G401.6 (cell line): ENCODE data around the gene SLFN14.
"Not testable (repeated sequence)": the region's sequence is repeated elsewhere in the genome, so short reads cannot be mapped to it uniquely, and the experiment has no call there.

Source experiments
- FAIRE-seq: peaks from 2 replicates; lab custom pipeline; 2012; peaks lifted over from hg19 to GRCh38; lab: Jason Lieb, UNC

The SLFN14 gene

DNA sequence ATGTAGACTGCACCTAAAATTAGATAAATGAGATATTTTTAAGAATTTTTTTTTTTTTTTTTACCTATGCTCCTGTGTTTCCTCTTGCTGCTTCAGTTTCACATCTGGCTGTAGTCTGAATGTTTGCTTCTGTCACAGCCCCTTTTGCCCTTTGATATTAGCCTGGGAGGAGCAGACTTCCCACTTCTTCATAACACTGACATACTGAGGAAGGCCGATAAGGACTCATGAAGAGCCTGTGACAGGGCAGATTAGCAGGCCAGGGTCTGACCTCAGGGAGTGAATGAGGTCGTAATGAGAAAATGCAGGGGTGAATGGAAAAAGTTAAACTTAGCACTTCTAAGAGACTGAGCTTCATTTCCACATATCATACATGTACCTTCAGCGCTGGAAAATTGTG, at the start of gene SLFN14:
Gene SLFN14, minus strand, starts transcription at position 117 of the 400 bp plus-strand sequence. CDS start 2,757 bp downstream, outside the sequence.
- FAIRE-seq: no peak

DNA sequence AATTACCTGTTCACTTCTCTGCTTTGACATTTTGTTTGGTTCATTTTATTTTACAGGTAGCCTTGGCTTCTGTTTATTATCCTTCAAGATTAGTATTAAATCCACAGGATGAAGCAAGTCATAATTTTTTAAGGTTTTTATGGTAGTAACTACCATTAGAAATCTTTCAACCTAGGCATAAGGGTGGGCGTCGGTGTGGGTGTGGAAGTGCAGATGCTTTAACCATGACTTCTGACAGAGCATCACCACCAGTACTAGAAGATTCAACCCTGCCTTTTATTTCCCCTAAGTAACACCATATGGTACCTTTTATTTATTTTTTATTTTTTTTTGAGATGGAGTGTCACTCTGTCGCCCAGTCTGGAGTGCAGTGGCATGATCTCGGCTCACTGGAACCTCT, 49.2 kb upstream of the SLFN14 start:
- FAIRE-seq: no peak

DNA sequence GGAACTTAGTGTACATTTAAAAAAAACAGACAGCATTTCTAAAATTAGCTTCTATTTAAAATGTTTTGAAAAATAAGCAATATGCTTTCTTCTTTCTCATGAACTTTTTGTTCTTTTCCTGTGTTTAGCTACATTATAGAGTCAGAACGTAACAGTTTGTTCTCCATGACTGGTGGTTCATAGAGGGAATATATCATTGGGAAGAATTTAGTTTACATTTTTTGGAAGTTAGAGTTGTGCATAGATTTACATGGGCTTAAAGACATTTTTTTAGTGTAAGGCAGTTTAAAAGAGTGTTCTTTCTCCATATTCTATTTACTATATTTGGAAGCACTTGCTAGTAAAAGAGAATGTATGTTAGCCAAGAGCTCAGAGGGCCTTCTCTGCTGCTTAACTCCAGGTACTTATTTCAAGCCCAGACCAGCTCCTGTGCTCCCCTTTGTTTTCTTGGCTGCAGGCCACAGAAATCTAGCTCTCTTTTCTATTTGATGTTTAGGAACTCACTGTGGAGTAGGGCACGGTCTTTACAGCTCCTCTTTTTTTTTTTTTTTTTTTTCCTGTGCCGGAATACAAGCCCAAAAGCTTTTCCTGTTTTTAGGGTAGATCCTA, 46.7 kb upstream of the SLFN14 start:
- no peak for FAIRE-seq

DNA sequence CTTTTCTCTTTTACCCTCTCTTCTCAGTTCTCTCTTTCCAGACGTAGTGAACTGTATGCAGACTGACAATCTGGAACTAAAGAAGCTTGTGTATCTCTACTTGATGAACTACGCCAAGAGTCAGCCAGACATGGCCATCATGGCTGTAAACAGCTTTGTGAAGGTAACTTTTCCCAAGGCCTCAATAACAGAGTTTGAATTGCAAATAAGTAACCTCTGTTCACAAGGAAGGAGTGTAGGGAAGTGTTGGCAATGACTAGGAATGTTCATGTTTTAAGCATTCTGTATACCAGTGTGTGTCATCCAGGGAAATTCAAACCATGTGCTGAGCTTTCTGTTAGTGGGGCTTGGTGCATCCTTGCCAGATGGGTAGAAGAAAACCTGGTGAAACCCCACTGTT, 45.1 kb upstream of the SLFN14 start:
- no peak for FAIRE-seq

DNA sequence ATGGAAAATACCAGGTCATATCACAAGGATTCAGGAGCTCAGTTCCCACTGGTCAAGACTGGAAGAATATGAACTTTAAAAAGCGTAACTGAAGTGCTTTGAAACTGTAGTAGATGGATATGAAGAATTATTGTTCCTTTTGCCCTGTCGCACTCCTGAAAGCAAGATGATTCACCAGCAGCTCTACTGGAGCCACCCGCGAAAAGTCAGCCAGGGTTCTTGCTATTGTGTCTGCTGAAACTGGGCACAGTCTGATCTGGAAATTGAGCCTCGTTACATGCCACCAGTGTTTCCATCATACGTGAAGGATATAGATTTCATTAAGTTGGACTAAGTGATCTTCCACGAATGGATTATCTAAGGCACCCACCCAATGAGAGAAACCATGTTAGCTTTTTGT, 43.1 kb upstream of the SLFN14 start:
- FAIRE-seq: no peak

DNA sequence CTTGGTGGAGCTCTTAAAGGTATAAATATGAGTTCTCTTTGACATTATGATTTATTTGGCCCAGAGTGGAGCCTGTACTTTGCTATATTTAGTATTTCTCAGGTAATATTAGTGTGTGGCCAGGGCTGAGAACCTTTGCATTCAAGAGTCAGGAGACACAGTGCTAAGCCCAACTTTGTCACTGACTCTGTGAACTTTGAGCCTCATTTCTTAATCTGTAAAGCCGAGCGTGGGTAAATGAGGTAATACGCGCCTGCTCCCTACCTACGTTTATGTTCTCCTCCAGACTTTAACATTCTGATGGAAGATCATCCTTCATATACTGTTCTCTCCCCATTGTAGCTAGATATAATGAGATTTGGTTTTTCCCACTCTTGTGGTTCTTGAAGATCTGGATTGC, 37.0 kb upstream of the SLFN14 start:
- FAIRE-seq: no peak

DNA sequence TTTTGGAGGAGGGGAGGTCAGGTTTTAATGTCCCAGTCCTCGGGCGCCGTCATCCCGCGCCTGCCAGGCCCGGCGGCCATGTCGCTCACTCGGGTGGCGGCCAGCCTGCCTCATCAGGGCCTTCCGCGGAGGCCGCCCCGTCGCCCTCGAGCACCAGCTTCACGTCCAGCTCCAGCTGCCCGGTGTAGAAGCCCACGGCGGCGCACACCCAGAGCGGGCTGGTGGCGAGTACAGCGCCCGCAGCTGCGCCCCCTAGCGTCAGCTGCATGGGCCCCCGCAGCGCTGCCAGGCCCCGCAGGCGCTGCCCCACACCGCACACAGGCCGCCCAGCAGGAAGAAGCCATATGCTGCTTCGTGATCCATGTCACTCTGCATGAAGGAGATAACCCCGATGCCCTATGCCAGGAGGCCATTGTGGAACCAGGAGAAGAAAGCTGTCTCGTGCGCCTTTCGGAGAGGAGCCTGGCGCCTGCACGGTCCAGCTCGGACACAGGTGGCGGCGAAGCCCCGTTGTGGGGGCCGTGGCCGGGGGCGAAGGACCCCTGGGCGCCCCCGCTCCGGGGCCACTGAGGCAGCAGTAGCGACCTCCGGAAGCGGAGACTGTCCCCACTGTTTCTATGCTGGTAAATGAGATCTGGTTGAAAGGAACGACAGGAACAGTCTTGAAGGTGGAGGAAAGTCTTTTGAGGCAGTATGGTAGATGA, 36.1 kb upstream of the SLFN14 start:
- FAIRE-seq: no peak

DNA sequence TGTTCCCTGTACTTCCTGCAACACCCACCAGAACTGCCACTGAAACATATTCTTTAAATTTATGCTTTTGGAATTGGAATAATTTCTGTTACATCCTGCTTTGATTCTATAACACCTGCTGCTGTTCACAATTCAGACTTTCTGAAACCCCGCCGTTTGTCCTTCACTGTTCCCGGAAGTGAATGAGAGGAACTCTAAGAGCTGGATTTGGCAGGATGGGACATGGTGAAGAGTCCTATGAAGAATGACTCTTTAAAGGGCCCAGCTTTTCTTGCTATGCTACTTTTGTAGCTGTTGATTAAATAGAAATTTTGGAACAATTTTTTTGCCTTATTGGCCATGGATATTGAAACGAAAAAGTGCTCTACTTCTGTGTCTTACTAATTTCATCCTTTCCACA, 35.5 kb upstream of the SLFN14 start:
- no peak for FAIRE-seq

DNA sequence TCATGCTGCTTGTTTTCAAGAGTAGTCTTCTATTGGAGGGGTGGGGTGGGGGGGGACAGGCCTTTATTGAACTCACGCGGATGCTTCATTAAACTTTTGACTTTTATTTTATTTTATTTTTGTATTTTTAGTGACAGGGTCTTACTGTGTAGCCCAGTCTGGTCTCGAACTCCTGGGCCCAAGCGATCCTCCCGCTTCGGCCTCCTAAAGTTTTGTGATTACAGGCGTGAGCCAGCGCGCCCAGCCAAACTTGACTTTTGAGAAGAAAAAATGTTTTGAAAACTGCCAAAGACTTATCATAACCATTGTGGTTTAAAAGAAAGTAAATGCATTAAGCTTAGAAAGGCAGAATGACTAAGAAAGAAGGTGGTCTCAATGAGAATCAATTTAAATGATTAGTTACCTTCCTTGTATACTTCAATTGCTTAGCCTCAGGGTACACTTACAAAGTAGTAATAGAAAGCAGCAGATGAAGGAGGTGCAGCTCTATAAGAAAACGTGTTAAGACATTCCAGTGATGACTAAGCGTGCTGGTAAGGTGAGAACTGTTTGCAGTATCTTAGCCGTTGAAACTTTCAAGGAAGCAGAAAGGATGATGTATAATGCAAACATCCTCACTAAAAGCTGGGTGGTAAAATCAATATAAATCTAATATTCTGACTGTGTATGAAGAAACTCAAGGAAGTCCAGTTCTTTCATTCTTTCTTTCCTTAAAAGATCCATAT, 27.7 kb upstream of the SLFN14 start:
- peak; percentile 95 for FAIRE-seq

DNA sequence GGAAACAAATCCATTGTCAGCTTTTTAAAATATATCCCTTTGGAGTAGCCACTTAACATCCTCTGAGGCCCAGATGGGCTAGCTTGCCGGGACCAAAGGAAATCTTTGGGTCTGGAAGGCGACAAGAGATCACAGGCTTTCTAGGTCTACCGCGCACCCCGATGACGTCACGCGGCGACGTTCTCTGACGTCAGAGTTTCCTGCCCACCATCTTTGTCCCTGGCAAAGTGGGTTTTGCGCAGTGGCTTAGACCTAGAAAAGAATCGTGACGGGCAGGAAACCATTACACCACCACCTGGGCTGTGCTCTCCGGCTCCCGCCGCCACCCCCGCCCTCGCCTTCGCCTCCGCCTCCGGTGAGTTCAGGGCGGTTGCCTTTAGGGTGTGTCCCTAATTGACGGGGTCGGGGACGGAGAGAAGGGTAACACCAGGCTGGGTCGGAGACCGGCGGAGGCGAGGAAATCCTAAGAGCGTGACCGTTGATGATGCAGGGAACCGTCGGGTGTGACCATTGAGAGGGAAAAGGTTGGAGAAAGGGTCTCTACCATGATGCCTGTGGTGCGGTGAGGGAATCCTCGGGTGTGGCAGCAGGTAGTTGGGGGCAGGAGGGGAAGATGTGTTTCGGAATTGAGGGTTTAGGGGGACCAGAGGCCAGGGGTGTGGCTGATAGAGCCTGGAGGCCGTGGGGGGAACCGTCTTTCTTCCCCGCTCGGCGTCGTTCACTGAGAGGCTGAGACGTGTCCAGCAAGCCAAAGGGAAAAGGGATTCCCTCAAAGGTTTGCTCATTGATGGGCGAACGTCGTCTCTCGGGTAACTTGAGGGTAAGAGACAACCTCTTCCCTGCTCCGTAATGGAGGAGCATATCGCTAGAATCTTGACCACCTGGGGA, 26.7 kb upstream of the SLFN14 start, which contains the start of gene AP2B1:
Gene AP2B1, plus strand, starts transcription at position 249 of the 888 bp plus-strand sequence. CDS start 6,709 bp downstream, outside the sequence.
- FAIRE-seq: peak; percentile 96

DNA sequence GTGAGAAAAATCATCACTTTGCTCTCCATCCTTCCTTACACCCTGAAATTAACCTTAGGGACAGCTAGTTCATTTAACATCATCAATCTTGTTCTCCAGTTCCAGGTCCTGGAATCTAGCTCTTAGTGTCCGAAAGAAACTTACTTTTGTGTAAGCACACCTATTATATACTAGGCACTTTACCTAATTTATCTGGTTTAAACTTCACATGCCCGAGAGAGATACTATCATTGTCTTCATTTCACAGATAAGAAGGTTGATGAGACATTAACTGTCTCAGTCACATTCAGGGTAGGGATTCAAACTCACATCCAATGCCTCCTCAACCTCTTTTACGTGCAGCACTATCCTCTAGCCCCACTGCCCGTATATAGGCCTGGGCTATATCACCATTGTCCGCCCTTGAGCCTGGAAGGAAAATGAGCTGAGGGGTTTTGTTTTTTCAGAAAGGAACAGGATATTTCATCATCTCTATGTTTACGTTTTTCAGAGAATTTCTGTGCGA, 26.0 kb upstream of the SLFN14 start:
- FAIRE-seq: no peak

DNA sequence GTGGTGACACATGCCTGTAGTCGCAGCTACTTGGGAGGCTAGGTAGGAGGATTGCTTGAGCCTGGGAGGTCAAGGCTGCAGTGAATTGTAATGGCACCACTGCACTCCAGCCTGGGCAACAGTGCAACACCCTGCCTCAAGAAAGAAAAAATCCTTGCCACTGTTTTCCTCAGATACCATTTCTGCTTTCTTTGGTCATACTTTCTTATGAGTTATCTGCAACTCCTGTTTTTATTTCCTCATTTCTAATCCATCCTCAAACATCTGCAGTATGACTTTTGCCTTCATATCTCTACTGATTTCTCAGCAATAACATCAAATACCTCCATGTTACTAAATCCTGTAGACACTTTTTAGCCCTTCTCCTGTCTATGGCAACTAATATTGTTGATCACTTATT, 23.4 kb upstream of the SLFN14 start:
- no peak for FAIRE-seq

DNA sequence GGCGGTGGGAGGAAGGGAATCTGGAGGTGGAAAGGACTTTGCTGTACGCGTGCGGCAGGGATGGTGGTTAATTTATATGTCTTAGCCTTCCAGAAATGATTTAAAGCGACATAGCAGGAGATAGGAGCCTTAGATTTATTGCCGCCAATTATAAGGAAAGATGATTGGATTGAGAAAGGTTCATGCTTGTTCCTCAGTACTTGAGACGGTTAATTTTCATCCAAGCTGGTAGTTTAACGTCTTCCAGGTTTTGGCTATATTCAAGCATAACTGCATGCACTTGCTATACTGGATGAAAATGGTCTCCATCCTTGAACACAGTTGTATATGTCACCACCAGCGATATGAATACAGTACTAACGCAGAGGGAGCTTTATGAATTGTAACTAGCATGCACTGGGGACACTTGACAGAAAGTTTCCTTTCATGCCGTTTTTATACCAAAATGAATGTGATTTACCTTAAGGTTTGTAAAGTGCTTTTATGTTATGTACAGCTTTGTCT, 18.4 kb upstream of the SLFN14 start:
- FAIRE-seq: no peak

DNA sequence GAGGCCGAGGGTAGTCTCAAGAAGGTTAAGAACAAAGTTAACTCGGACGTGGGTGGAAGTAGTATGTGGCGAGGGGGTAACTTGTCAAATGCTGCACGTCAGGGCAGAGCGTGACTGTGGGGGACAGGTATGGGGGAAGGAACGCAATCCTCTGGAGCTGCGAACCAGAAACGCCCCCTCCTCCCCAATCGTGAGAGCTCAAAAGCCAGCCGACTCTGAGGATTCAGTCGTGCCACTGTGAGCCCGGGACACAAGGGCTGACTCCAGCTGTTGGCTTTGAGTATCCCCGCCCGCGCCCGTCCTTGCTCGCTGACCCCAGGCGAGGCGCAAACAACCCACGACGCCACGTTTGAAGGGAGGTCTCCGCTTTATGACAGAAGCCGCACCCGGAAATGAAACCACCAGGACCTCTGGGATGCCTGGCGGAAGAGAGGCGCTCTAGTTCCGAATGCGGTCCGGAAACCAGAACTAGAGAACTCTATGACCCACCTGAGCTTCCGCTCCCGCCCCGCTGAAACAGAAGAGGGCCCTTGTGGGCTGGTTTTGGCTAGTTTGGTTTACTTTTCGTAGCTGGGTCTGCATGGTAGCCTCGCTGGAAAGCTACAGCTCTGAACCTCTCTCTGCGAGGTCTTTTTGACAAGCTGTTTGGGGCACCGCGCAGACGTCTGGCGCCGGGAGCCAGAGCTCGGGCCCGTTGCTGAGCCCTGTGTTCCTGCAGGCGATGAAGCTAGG, 17.7 kb upstream of the SLFN14 start, which contains the start of gene PEX12:
Gene PEX12, minus strand, starts transcription at position 375 of the 732 bp plus-strand sequence. CDS start 550 bp downstream, outside the sequence.
- FAIRE-seq: peak; percentile 97

DNA sequence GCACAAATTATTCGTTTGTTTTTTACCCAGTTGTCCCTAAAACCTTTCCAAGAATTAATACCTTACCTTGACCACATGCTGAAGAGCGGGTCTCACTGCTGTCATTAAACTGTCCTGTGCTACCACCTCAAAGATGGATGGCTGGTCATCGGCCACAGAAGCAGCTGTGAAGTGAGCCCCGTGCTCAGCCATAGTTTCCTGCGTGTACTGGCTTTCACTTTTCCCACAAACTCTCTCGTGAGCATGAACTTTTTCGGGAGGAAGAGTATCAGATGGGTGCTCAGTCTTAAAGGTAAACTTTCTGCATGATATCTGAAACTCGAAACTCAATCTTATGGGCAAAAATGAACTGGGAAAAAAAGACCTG, 17.2 kb upstream of the SLFN14 start:
- FAIRE-seq: no peak

DNA sequence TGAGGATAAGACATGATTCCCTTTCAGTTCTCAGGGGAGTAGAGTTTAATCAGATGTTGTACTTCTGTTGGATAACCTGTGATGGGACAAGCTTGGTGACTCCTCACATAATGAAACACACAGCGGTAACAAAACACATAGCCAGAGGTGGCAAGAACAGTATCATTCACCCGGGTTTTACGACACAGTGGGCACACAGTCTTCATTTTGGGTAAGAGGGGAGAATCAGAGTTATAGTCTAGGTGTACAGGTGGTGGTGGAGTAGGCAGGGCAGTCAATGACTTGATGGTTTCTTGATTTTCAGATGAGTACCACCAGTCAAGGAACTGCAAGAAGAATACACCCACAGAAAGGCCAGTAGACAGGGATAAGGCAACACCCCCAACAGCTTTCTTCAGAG, 15.1 kb upstream of the SLFN14 start:
- FAIRE-seq: no peak

DNA sequence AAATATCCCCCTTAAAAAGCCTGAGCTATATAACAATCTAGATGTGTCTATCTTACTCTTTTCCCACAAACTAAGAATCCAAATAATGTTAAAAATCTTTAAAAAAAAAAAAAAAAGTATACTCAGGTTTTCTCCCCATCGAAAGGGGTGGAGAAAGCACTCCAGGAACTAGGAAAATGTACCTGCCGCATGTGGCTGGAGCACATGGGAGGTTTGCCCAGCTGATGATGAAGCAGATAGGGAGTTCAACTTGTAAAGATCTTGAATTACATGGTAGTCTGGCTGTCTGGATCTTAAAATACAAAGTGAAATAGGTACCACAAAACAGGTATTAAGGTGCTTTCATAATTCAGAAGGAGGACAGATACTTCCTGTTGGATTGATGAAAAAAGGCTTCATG, 8.8 kb upstream of the SLFN14 start:
- FAIRE-seq: no peak

DNA sequence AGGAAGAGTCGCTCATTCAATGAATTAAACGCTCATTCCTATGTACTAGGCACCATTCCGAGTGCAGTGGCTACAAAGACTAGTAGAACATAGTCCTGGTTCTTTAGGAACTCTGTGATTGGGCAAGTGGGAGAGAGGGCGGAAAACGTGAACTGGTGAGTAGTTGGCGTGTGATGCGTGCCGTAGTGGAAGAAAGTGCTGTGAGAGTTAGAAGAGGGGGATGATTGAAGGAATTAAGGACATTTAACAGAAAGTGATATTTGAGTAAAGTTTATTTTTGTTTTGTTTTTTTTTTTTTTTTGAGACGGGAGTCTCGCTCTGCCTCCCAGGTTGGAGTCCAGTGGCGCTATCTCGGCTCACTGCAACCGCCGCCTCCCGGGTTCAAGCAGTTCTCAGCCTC, 7.9 kb upstream of the SLFN14 start:
- FAIRE-seq: no peak

DNA sequence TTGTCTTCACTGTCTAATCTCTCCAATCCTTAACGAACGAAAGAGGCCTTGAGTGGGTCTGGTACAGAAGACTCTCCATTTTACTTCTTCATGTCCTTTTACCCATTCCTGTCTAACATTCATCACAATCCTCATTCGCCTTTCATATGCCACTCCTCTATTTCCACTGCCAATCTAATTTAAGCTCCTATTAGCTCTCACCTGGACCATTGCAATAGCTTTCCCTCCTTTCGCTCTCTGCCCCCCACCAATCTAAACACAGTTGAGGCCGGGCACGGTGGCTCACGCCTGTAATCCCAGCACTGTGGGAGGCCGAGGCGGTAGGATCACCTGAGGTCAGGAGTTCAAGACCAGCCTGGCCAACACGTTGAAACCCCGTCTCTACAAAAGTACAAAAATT, 6.3 kb upstream of the SLFN14 start:
- no peak for FAIRE-seq

DNA sequence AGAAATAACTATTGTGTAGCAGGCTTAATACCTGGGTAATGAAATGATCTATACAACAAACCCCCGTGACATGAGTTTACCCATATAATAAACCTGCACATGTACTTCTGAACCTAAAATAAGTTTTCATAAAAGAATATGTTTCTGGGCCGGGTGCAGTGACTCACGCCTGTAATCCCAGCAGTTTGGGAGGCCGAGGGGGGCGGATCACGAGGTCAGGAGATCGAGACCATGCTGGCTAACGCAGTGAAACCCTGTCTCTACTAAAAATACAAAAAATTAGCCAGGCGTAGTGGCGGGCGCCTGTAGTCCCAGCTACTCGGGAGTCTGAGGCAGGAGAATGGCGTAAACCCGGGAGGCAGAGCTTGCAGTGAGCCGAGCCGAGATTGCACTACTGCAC, 2.6 kb upstream of the SLFN14 start:
- FAIRE-seq: not testable (repeated sequence)
